ENCODE measurements around the gene CLK2. TPM values are rescaled to one million over a fixed set of nuclear protein-coding genes. Genes with fewer than 3 reads are reported as not detected.
"Not testable (repeated sequence)": the region's sequence is repeated elsewhere in the genome, so short reads cannot be mapped to it uniquely, and the experiment has no call there.

CLK2 gene
- total RNA-seq, 1 experiment from 2014 or later = 26.0 TPM

DNA sequence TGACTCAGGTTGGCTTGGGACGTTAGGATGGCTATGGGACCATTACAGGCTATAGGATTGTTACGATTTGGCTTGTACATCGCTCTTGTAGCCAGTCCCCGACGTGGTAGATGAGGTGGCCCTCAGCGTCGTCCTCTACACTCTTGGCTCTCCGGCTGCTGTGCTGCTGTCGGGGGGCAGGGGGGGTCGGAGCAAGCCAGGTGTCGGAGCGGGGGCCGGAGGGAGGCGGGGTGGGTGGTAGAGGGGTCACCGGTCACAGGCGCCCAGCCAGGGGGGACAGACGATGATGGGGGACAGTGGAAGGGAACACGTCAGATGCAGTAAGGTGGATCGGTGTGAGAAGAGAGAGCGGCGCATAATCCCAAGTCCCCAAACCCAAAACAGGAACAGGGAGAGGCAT, 4.7 kb downstream of the CLK2 start:
- DNase-seq (ENCODE audit: low read depth) = no peak

DNA sequence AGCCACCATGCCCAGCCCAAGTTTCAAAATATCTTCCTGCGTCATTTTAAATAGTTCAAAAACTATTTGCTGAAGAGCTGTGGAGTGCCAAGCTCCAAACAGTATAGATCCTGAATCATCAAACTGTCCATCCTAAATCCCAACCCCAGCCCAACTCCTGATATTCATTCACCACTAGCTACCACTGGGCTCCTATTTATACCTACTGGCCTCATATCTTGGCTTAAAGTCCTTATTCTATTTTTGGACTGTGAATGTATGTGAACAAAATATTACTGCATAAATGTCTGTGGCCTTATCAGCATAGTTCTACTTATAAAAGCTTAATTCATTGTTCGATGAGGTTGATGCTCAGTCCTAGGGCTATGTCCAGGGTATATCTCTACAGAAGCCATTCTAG, 5.9 kb downstream of the CLK2 start:
- DNase-seq (ENCODE audit: low read depth) = no peak

- no peak for DNase-seq (ENCODE audit: low read depth)
These were observed 6.8 kb downstream of the CLK2 start for GRCh38 chr1:155266553-155266952.

GRCh38 chr1:155263067-155263466, 10.2 kb downstream of the CLK2 start:
- no peak for DNase-seq (ENCODE audit: low read depth)

- DNase-seq (ENCODE audit: low read depth) = peak; percentile 99
These were observed 11.2 kb downstream of the CLK2 start, which contains the start of gene SCAMP3 for GRCh38 chr1:155261852-155262673. Gene SCAMP3, minus strand, starts transcription at chr1:155262360. Its CDS starts 209 bp downstream, at chr1:155262151.

DNA sequence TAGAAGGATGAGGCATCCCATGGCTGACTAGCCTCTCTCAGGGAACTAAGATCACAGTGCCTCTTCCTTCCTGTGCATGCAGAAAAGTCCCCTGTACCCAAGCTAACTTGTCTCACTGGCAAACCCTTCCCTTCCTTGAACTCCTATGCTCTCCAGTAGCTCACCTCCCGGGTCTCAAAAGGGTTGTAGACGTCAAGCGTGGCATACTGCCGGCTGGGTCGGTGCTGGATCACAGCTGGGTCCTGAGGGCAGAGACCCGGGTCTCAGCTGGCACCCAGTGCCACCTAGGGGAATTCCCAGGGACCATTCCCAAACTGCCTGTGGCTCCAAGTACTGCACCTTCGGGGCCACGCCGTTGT, 11.8 kb downstream of the CLK2 start:
- DNase-seq (ENCODE audit: low read depth) = no peak

GRCh38 chr1:155260276-155260675, 13.0 kb downstream of the CLK2 start:
- no peak for DNase-seq (ENCODE audit: low read depth)

- DNase-seq (ENCODE audit: low read depth) = no peak
These were observed 17.0 kb downstream of the CLK2 start for GRCh38 chr1:155256058-155256852.

- DNase-seq (ENCODE audit: low read depth) = peak; percentile 66
These were observed 17.9 kb downstream of the CLK2 start, which contains the start of gene ENTREP3 for GRCh38 chr1:155255243-155256007. Gene ENTREP3, minus strand, starts transcription at chr1:155255483. Its CDS starts 606 bp downstream, at chr1:155254877.

- DNase-seq (ENCODE audit: low read depth) = no peak
These were observed 18.5 kb downstream of the CLK2 start for GRCh38 chr1:155254714-155255242.

DNA sequence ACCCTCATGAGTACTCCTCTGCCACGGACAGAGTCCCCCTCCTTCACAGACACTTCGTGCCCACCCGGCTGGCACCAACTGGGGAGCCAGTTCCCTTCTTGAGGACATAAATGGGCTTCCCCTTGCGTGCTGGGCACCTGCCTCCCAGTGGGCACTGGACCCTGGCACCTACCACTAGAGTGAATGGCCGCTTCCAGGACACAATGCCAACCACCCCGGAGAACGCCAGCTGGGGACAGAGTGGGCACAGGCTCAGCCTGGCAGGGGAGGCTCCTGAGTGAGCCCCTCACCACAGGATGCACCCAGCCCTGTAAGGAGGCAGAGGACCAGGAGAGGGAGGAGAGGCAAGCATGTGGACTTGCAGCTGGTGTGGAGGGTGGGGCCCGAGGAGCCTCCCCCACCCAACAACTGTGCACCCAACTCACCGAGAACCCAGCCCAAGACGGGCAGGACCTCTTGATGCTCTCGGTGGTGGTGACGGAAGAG, 19.0 kb downstream of the CLK2 start:
- no peak for DNase-seq (ENCODE audit: low read depth)

DNA sequence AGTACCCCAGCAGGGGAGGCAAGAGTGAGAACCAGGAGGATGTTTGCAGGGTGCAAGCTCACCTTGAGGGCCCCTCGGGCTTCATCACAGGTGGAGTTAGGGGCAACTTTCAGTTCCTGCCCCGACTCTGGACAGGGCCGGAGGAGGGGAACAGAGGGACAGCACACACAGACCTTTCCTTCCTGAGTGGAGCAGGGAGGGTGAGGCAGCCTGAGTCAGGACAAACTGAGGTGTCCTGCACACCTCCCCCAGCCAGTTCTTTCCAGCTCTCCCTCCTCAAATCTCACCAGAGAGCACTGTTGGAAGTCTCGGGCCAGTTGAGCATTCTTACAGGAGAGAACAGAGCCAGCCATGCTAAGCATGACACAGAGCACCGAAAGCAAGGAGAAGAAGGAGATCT, 19.5 kb downstream of the CLK2 start:
- peak; percentile 36 for DNase-seq (ENCODE audit: low read depth)

- no peak for DNase-seq (ENCODE audit: low read depth)
These were observed 20.1 kb downstream of the CLK2 start for GRCh38 chr1:155253208-155253607.

- DNase-seq (ENCODE audit: low read depth) = no peak
These were observed 21.7 kb downstream of the CLK2 start for GRCh38 chr1:155251566-155251965.

GRCh38 chr1:155250633-155251449, 22.5 kb downstream of the CLK2 start:
- DNase-seq (ENCODE audit: low read depth) = peak; percentile 81

GRCh38 chr1:155250246-155250632, 23.1 kb downstream of the CLK2 start:
- DNase-seq (ENCODE audit: low read depth) = no peak

- no peak for DNase-seq (ENCODE audit: low read depth)
These were observed 25.4 kb downstream of the CLK2 start for GRCh38 chr1:155247667-155248553.

- DNase-seq (ENCODE audit: low read depth) = not testable (repeated sequence)
These were observed 26.5 kb downstream of the CLK2 start for GRCh38 chr1:155246796-155247195.

DNA sequence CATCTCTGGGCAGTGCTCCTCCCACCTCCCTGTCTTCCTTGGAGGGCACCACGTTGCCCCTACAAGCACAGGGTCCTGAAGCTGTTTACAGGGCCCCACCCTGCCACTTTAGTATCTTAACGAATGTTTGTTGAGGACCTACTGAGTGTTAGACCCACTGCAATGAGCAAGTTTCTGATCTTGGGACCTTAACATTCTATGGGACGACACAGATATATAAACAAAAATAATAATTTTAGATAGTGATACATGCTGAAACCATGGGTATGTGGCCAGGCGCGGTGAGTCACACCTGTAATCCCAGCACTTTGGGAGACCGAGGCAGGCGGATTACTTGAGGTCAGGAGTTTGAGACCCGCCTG, 28.2 kb downstream of the CLK2 start:
- DNase-seq (ENCODE audit: low read depth) = peak; percentile 12
